Upper lobe of right lung (tissue), 1 donor: Measurements from ENCODE around the gene TBCE. TPM values are rescaled to one million over a fixed set of nuclear protein-coding genes. Genes with fewer than 3 reads are reported as not detected.
A peak's percentile ranks its signal among the peaks of the same experiment; 100 is the strongest.

Source experiments
- ATAC-seq: fragments of 200-7000 bp; cut with Tn5 transposase; one replicate; pipeline ENCODE4 v1.9.1; 2020; ENCODE audit warnings: mild to moderate bottlenecking, moderate library complexity
- DNase-seq: peaks from one replicate; pipeline ENCODE4 v3.0.0-alpha.2; 2020
- H3K27ac ChIP-seq: fragments of 200-600 bp; one replicate; pipeline ENCODE4 v1.8.0; 2022
- H3K27me3 ChIP-seq: fragments of 200-600 bp; one replicate; pipeline ENCODE4 v1.8.0; 2022; ENCODE audit warnings: mild to moderate bottlenecking
- H3K36me3 ChIP-seq: fragments of 200-600 bp; one replicate; pipeline ENCODE4 v1.8.0; 2022
- H3K4me1 ChIP-seq: fragments of 200-600 bp; one replicate; pipeline ENCODE4 v1.8.0; 2022
- H3K4me3 ChIP-seq: fragments of 200-600 bp; one replicate; pipeline ENCODE4 v1.8.0; 2022; ENCODE audit warnings: mild to moderate bottlenecking
- H3K9me3 ChIP-seq: fragments of 200-600 bp; one replicate; pipeline ENCODE4 v1.8.0; 2022
- CTCF ChIP-seq: fragments of 200-600 bp; IDR thresholded peaks from one replicate; pipeline ENCODE4 v1.8.0; 2022; ENCODE audit warnings: antibody characterized with exemption
- intact Hi-C: fragments of 100-400 bp; cut with DNase I; formaldehyde crosslinking; loops from one replicate; pipeline ENCODE4 v1.11.0; 2022
- total RNA-seq: library from RNA; stranded (reverse); fragmentation: NEBNext Ultra II Directional; extraction: Animal tissue kit (Norgen Biotek cat#: 25700); gene quantifications from one replicate; pipeline ENCODE4 v1.2.1, GENCODE V29; 2021
- donor health status: DM: no; HTN: yes; CAD: no; lungs with severe emphysema.

The TBCE gene
- total RNA-seq, 1 donor from 2014 or later: 27.2 TPM

- DNase-seq (peak; percentile 70), ATAC-seq (peak; percentile 96)
- TF ChIP-seq CTCF: peak; percentile 82
- no peaks in the 10 kb centered on the region for H3K9me3 ChIP-seq
- H3K36me3 ChIP-seq: no peaks in the 10 kb centered on the region
- no peak overlapping the region for H3K4me3 ChIP-seq
- H3K4me1 ChIP-seq: no peaks in the 10 kb centered on the region
- H3K27me3 ChIP-seq: no peaks in the 10 kb centered on the region
- H3K27ac ChIP-seq: no peak overlapping the region
- intact Hi-C loops: loop anchor here (10.0 kb wide), 2 partner anchors 160 to 930 kb away; no protein-coding TSS in a partner anchor
Measured at GRCh38 chr1:235415008-235415904, 48.0 kb downstream of the TBCE start.

GRCh38 chr1:235416662-235417049 lies 49.4 kb downstream of the TBCE start:
- no peaks in the 10 kb centered on the region for H3K36me3 ChIP-seq
- intact Hi-C loops: loop anchor here (10.0 kb wide), 2 partner anchors 162 to 932 kb away; no protein-coding TSS in a partner anchor
- no peaks in the 10 kb centered on the region for H3K27me3 ChIP-seq
- DNase-seq (no peak), ATAC-seq (no peak)
- no peaks in the 10 kb centered on the region for H3K4me1 ChIP-seq
- H3K27ac ChIP-seq: no peak overlapping the region
- TF ChIP-seq CTCF: no peak
- no peaks in the 10 kb centered on the region for H3K9me3 ChIP-seq
- no peak overlapping the region for H3K4me3 ChIP-seq

GRCh38 chr1:235417086-235417697 lies 50.0 kb downstream of the TBCE start:
- Histone ChIP-seq H3K27me3 (no peaks in the 10 kb centered on the region), H3K27ac (no peak overlapping the region), H3K9me3 (no peaks in the 10 kb centered on the region), H3K4me3 (no peak overlapping the region), H3K4me1 (no peaks in the 10 kb centered on the region), H3K36me3 (no peaks in the 10 kb centered on the region)
- DNase-seq (no peak), ATAC-seq (peak; percentile 88)
- peak; percentile 89 for TF ChIP-seq CTCF
- intact Hi-C loops: loop anchor here (10.0 kb wide), 2 partner anchors 162 to 932 kb away; no protein-coding TSS in a partner anchor

- TF ChIP-seq CTCF: no peak
- Histone ChIP-seq H3K27ac (no peak overlapping the region), H3K36me3 (no peaks in the 10 kb centered on the region), H3K4me3 (no peak overlapping the region), H3K9me3 (no peaks in the 10 kb centered on the region), H3K4me1 (no peaks in the 10 kb centered on the region), H3K27me3 (no peaks in the 10 kb centered on the region)
- DNase-seq (no peak), ATAC-seq (no peak)
- intact Hi-C loops: no loop called here
Measured at GRCh38 chr1:235421751-235422150, 54.5 kb downstream of the TBCE start.

GRCh38 chr1:235423214-235423652 lies 56.0 kb downstream of the TBCE start:
- ATAC-seq (no peak), DNase-seq (no peak)
- Histone ChIP-seq H3K9me3 (no peaks in the 10 kb centered on the region), H3K27me3 (no peaks in the 10 kb centered on the region), H3K4me3 (no peak overlapping the region), H3K27ac (no peak overlapping the region), H3K4me1 (no peaks in the 10 kb centered on the region), H3K36me3 (peaks cover 14% of the 10 kb centered on the region)
- intact Hi-C loops: no loop called here
- no peak for TF ChIP-seq CTCF
